GM10847 (cell line): ENCODE results near the gene PIR.

Experiments
- POLR2A ChIP-seq: IDR thresholded peaks from 2 replicates; pipeline ENCODE4 v1.6.1; 2011; ENCODE audit not compliant: insufficient read length; ENCODE audit errors: extremely low read depth

The PIR gene

DNA sequence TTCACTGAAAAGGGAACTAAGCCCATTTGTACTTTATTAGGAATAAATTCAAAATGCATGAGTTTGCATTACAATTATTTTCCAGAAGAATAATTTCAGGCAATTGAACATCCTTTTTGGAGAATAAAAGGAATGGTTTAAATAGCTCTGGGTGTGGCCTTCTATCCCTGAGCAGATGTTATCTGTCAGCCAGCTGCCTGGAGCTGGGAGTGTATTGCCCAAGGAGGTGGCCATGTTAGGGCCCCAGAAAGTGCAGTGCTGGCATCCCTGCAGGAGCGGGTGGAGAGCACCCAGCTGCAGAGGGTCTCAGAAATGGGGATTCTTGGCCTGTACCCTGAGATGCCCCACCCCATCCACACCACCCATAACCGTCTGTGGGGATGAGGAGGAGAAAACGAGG lies 87.3 kb downstream of the PIR start:
- TF ChIP-seq POLR2A, result no peak

DNA sequence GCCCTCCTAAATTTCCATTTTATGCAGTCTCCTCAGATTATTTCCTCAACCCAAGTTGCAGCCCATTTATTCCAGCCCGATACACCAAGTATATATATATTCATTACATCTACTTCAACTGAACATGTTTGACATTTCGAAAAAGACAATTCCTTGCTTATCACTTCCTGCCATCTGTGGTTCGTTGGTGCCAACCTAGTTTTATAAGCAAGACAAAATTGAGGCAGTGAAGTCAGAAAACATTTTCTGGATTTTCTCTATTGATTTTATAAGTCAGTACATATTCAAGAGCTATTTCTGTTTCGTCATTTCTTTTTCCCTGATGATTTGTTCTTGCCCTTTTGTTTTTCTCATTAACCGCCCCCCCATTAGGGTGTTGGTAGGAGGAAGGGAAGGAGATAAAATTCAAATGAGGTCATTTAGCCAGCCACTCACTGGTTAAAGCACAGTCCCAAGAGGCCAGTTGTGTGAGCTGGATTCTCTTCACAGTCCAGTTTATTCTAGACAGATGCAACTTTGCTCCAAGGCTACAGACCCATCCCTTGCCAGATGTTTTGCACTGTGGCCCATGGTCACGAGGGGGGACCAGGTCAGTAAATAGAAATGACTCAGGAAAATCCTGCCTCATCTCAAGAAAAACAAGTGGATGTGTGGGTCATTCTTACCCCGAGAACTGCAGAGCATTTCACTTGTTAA lies 88.6 kb downstream of the PIR start:
- no peak for TF ChIP-seq POLR2A

DNA sequence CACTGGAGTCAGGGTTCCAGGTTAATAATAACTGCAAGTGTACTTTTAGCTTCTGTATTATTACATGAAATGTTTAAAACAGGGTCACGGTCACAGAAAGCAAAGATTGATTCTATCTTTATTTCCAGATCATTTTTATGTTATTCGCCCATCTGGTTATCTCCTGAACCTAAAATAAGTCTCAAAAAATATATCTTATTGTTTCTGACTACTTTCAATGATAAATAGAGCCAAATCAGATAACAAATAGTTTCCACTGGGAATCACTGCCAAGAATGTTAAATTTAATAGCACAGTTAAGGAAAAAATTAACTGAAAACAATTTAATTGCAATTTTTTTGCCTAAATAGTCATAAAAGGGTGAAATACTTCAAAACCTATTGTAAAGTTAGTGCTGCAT lies 91.8 kb downstream of the PIR start:
- no peak for TF ChIP-seq POLR2A

- TF ChIP-seq POLR2A, result no peak
Measured at GRCh38 chrX:15399962-15400391, 93.2 kb downstream of the PIR start.

DNA sequence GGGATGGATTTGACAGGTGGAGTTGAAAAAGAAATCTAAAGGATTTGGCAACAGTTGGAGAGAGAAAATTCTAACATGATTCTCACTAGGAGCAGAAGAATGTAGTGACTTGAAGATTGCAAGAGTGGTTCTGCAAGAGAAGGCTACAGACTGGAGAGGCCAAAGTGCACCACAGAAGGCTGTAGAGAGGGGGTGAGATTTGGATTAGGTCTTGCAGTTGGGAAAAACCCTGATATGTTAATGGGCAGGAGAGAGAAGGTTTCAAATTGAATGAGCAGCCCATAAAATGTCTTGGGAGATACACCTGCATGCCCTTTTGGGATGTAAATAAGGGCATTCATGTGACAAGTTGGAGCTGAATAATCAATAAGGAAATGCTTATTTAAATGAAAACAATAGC lies 94.3 kb downstream of the PIR start:
- no peak for TF ChIP-seq POLR2A

- TF ChIP-seq POLR2A, result no peak
Measured at GRCh38 chrX:15395789-15396188, 97.3 kb downstream of the PIR start.

DNA sequence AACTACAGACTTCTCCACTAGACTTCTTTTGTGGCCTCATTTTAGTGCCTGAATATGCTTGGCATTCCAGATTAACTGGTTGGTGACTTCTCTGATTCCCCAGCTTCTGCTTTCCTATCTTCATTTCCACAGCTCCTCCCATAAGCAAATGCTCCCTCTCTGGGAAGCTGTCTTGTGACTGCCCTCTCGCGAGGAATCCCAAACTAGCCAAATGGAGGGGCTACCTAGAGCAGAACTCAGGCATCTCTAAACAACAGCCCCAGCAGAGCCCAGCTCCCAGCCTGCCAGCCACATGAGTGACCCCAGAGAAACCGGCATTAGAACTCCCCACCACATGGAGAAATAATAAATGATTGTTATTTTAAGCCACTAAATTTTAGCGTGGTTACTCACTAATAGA lies 101.3 kb downstream of the PIR start:
- TF ChIP-seq POLR2A, result no peak

DNA sequence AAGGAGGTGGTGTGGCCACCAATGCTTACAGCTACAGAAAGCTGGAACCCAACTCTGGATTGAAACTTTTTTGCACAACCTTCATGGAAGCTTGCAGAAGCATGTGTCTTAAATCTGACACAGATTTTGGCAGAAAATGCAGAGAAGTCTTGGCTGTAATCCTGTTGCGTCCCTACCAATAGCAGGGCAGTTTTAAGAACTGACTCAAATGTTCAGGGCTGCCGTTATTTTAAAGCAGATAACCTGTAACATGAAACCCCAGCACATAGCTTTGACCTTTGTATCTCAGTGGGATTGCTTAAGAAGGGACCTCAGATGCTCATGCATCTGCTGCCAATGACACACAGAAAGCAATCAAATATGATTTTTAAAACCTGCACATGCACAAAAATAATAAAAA lies 108.8 kb downstream of the PIR start, which contains the start of gene VEGFD:
Gene VEGFD (minus strand): TSS at position 110 of the 400 bp plus-strand sequence. CDS start 467 bp downstream, outside the sequence.
- TF ChIP-seq POLR2A, result no peak

DNA sequence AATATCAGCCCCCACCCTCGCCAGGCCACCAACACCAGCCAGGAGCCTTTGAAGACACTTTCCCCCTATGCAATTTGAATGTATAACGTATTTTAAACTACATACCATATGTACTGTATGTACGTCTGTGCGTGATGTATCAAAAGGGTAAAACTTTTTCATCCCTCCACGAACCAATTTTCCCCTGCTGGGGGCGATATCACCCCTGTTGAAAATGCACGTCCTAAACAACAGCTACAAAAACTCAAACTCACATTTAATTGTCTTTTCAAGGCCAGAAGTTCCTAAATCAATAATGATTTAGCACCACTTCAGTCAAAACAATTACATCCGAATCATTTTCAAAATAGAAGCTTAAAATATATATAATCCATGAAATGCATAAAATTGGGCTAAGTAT lies 110.3 kb downstream of the PIR start:
- TF ChIP-seq POLR2A, result no peak

GRCh38 chrX:15376956-15377355 lies 116.2 kb downstream of the PIR start:
- TF ChIP-seq POLR2A, result no peak

GRCh38 chrX:15373976-15374375 lies 119.2 kb downstream of the PIR start:
- TF ChIP-seq POLR2A, result no peak

DNA sequence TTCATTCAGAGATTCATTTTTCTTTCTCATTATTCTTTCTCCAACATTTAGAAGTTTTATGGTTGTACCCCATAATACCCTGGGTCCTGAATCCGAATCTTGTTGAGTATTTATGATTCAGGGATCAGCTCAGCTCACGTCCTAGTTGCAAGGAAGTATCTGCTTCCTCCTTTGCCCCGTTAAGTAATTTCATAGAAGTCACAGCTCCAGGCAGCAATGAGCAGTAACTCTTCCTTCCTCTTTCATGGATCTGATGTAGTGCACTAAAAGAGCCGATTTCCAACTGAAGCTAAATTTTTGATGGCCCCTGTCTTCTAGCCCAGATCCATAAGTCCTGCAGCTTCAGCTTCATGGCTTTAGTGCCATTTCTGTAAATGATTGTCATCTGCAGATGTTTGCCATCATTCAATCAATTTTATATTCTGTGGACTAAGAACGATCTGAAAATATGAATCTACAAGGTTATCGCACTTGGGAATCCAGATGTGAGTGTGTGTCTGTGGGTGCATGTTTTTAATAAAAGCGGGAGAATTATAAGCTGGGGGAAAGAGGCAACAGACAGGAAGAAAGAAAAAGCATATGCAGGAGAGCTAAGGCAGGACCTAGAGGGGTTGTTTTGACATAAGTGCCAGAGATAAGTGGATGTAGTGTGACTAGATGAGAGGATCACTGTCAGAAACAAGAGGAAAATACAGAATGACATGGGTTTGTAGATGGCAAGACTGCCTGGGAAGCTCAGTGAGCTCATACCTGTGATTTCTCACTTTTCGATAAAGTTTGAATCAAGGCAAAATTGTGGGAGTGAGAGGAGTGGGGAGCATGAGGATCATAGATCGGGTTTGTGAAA lies 126.4 kb downstream of the PIR start:
- no peak for TF ChIP-seq POLR2A

GRCh38 chrX:15359701-15360100 lies 133.4 kb downstream of the PIR start:
- no peak for TF ChIP-seq POLR2A

DNA sequence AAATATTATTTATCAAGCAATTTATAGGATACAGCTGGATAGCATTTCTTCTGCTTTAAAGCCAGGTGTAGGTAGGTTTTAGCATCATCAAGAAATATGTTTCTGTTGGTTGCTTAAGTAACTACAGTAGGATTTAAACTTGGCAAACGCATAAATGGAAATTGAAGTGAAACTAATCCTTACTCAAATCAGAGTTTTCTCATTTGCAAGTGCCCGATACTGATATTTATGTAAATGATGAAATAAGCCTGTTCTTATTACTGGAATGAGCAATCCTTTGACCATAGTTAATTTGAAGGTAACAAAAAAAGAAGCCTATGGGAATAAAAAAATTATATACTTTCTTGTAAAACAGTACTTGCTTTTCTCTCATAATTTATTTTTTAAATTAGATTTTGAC lies 134.6 kb downstream of the PIR start:
- TF ChIP-seq POLR2A, result no peak

DNA sequence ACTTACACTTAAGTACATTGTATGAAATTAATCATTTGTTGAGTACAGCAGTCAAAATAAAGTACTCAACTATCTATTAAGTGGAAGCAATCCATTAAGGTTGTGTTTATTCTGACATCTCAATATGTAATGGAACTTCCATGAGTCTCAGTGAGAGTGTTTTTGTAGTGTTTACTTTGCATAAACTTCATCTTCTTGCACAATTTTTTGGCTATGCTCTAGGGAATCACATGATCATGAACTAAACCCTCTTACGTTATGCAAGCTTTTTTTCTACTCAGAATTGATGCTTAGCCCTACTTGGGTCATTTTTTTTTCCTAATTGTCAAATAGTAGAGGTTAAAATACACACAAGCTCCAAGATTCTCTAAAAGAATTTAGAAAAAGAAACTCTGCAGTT lies 136.7 kb downstream of the PIR start:
- TF ChIP-seq POLR2A, result no peak

DNA sequence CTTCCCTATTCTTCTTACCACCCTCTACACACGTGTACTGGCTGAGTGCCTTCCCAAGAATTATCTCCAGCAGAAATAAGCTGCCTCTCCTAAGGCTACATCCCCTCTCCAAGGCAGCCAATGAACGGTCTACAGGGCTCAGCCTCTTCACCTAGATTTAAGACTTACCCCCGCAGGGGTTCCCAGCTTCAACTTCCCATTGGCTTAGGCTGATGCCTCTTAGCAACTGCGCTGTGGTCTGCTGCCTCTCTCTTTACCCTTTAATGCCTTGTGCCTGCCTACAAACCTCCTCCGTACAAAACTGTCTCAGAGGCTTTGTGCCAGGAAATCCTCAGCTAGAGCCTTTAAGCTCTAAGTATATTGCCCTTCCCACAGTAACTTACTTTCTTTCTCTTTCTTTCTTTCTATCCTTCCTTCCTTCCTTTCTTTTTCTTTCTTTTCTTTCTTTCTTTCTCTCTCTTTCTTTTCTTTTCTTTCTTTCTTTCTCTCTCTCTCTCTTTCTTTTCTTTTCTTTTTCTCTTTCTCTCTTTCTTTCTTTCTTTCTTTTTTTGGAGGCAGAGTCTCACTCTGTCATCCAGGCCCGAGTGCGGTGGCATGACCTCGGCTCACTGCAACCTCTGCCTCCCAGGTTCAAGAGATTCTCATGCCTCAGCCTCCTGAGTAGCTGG lies 142.7 kb downstream of the PIR start:
- TF ChIP-seq POLR2A, result no peak

DNA sequence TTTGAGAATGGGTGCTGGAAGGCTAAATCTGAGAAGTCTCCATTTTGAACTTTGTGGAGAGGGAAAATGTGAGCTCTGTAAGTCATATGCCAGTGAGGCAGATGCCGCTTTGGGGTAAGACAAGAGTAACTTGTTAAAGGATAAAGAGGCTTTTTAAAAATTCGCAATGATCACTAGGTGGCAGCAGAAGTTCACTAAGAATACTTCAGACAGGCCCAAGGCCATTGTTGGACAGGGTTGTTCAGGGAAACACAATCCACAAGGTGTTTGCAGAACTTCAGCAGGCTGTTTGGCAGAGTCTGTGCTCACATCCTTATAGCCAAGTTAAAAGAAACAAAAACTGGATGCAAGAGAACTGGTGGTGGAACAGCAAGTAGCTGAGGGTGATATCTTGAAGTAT lies 144.1 kb downstream of the PIR start:
- no peak for TF ChIP-seq POLR2A

DNA sequence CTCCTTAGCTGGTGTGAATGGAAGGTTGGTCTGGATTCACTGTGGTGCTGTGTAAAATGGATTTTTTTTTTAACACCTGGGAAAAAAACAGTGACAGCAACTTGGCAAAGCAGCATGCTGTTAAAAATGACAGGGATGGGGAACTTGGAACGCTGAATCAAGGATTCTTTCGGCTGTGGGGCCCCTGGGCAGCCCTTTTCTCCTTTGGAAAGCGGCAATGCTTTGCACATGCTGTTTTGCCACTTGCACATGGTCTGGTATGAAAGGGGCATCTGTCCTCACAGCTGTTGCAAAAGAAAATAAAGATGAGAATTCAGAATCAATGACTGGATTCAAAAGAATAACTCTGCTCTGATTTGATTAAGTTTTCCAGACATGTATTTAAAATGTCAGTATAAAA lies 147.2 kb downstream of the PIR start:
- no peak for TF ChIP-seq POLR2A
